GM19397 (cell line): ENCODE measurements around the gene SGMS2.

Experiments used
- ATAC-seq: cut with Tn5 transposase; IDR thresholded peaks from one replicate; pipeline ENCODE4 v1.9.1; 2021; ENCODE audit warnings: mild to moderate bottlenecking, moderate library complexity; ENCODE audit not compliant: unreplicated experiment

SGMS2 gene

DNA sequence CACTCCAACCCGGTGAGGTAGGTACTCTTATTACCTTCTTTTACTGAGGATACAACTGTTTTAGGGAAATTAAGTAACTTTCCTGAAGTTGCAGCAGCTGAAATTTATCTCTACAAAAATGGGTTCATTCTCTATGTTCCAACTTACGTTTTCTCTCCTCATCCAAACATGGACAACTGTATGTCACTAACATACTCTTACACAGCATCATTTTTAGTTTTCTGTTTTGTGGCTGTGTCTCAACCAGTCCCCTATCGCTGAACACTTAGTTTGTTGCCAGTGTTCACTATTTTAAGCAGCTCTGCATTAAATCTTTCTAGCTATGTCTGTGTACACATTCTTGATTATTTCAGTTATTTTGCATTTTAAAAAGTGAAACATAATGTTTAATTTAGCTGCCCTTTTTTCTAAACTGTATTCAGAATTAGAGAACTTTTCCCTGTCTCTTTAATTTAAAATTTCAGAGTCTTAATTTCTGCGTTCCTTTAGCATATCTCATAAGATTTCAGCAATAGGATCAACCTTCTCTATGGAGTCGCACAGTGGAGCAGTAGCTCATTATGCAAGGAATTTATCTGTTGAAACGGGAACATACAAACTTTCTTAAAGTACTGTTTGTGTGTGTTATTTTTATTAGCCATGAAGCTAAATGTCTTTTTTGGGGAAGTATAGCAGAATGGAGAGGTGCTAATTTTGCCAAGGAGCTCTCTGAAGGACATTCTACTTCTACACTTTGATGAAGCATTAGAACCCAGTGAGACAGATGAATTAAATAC is 3.8 kb downstream of the SGMS2 start:
- no peak for ATAC-seq

DNA sequence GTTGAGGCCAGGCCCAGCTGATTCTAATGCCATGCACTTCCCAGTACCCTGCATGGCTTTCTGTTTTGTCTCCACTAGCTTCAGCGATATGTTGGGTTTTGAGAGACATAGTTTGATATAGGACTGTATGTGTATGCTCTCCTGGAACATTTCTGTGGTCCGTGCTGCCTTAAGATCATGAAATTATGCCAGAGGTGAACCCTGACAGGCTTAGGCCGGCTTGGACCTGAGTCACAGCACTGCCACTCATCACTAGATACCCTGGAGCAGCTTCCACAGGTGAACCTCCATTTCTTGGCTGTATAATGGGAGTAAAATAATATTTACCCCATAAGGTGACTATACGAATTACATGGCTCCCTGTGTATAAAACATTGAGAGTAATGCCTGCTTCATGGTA is 6.4 kb downstream of the SGMS2 start:
- no peak for ATAC-seq

- ATAC-seq, result no peak
These were observed 7.6 kb downstream of the SGMS2 start for GRCh38 chr4:107832275-107832807.

DNA sequence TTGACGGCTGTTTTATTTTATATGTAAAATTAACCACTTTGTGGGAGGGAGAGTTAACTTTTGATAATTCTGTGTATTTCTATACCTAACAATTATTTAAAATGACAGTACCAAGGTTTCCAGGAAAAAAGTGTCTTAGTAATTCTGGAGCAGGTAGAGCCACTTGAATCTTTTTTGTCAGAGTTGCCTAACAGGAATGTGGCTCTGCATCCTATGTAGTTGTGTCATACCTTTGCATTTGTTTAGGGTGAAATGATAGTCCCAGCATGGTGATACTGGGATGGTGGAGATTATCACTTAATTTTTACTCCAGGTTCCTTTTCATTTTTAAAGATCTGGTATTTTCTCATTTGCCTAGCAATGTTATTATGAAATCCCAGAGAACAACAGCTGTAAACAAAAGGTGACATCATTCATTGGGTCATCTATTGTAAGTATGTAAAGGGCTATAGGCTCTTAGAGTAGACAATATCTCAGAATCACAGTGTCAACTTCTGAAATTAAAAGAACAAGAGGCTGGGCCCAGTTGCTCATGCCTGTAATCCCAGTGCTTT is 9.6 kb downstream of the SGMS2 start:
- ATAC-seq, result no peak

DNA sequence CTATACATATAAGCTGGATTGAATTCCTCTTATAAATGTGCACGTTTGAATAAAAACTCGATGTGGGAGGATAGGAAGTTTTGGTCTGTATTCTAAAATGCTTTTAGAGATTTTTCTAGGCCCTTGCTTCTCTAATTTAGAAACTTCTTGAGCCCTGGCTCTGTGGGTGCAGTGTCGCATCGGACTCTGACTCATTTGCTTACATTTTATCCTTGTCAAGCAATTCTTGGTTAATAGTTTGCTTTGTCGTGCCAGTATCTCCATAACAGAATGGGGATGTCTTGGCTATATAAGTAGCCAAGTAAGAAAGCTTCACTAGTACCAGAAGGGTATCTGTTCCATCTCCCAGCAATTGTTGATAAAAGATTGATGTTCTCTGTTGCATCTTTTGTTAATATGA is 10.7 kb downstream of the SGMS2 start:
- no peak for ATAC-seq

- no peak for ATAC-seq
These were observed 12.6 kb downstream of the SGMS2 start for GRCh38 chr4:107837317-107837716.

DNA sequence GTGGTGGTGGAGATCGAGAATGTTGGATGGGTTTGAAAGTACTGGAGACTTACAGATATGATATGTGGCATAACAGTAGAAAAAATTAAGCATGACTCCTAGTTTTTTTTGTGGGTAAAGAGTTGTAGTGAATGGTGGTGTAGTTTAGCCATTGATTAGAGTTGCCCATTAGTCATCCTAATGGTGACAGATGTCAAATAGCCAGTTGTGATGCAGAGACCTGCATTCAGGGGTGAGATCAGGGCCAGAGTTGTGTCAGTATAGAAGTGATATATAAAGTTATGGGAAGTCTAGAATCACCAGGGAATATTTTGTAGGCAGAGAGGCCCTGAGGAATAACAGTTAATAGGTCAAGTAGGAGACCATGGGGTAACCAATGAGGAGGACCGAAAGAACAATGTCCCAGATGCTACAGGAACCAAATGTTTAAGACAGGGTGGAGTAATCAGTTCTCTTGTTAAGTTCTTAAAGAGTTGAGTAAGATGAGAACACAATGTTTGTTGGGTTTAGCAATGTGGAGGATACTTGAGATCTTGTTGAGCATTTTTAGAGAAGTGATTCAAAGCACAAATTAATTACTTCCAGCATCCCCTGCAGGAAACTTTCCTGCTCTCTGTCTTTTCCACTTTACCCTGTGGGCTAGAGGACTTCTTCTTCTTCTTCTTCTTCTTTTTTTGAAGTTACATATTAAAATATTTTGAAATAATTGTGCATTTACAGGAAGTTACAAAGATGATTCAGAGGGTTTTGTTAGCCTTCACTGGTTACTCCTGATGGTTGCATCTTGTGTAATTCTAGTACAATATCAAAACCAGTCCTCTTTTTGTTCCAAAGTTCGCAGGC is 13.3 kb downstream of the SGMS2 start:
- ATAC-seq, result no peak

DNA sequence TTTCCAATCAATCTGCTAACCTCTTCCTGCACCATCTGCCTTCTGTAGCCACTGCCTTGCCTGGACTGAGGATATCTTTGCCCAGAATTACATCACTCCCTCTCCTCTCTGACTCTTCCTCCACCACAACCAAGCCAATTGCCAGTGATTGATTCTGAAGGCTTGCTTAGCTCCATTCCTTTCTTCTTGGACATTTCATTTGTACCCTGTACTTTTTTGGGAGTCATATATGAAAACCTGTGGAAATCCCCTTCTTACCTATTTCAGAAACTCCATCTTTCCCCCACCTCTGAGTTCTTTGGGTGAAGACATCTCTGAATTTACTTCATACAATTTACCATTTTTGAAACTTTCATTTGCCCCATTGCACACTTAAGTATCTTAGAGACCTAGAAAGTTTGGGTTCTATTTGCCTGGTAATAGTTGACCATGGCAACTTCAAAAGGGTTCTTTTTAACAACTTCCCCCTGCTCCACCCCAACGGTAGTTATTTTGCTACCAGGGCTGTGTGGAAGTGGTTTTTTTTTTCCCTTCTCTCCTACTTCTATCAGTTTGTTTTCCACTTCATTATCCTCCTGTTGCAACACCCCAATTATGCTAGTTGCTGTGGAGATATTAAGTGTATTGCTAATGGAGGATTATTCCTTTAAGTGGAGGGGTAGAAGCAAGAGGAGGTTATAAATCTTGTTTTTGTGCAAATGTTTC is 14.3 kb downstream of the SGMS2 start:
- no peak for ATAC-seq

GRCh38 chr4:107843391-107843790 is 18.7 kb downstream of the SGMS2 start:
- ATAC-seq, result no peak

- no peak for ATAC-seq
These were observed 20.9 kb downstream of the SGMS2 start for GRCh38 chr4:107845681-107846080.

DNA sequence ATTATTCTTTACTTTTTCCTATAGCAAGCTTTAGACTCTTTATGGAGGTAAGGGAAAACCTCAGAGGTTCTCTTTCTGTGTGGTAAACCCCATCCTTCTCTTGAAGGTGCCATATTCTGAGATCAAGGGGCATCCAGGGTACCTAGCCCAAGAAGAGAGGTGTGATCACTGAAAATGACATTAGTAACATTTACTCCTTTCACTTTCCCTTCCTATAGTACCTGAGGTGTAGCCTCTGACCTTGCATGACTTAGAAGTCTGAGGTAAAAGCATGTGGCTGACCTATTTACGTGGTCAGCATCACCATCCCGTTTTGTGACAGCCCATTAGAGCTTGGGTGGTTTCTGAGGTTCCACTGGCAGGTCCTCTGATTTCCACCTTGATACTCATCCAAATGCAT is 25.7 kb downstream of the SGMS2 start:
- ATAC-seq, result no peak

DNA sequence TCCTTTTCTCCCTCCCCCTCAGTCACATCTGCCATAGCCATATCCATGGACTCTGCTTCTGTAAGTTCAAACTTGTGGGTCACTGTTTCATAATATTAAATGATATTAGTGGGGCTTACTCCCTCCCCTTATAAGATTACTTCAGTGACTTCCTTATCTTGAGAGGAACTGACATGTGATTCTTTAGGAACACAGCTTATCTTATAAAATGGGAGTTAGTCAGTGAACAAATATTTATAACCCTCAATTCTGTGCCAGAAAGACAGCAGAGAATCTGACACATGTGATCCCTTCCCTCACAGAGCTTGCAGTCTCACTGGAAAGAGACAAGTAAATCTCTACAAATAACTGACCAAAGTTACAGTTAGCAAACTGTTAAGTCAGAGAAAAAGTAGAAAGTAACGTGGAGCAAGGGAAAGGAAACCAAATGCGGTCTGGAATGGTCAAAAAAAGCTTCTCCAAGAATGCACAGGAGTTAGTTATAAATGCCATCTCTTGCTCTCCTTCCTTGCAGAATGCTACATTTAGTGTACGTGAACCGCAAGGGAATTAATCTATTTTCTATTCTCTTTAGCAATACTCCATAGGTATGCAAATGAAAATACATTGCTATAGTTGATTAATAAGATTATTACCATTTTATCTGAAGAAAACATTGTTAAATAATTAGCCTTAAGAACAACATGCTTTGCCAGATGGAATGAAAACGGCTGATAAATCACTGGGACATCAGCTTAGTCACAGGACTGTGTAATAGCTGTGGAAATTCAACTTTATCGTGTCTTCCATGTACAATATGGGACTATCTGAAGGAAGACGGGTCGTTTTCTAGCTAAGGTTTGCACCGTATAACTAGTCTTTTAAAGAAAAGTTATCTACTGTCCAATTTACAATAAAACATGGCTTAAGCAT is 29.0 kb downstream of the SGMS2 start:
- no peak for ATAC-seq

- no peak for ATAC-seq
These were observed 29.8 kb downstream of the SGMS2 start for GRCh38 chr4:107854356-107855022.

DNA sequence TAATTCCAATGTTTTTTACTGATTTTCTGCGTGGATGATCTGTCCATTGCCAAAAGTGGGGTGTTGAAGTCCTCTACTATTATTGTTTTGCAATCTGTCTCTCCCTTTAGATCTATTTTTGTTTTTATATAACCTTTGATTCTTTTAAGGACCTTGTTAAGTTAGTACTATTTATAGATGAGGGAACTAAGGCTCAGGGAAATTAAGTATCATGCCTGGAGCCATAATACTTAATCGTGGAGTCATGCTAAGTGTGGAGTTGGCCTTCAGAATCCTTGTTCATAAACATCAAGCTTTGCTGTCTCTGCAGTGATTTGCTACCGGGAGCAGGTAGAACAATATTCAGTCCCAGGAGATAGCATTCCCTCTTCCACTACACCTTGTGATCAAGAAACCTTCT is 31.0 kb downstream of the SGMS2 start:
- no peak for ATAC-seq

GRCh38 chr4:107856901-107857300 is 32.2 kb downstream of the SGMS2 start:
- ATAC-seq, result no peak

- ATAC-seq, result no peak
These were observed 33.0 kb downstream of the SGMS2 start for GRCh38 chr4:107857741-107858140.

DNA sequence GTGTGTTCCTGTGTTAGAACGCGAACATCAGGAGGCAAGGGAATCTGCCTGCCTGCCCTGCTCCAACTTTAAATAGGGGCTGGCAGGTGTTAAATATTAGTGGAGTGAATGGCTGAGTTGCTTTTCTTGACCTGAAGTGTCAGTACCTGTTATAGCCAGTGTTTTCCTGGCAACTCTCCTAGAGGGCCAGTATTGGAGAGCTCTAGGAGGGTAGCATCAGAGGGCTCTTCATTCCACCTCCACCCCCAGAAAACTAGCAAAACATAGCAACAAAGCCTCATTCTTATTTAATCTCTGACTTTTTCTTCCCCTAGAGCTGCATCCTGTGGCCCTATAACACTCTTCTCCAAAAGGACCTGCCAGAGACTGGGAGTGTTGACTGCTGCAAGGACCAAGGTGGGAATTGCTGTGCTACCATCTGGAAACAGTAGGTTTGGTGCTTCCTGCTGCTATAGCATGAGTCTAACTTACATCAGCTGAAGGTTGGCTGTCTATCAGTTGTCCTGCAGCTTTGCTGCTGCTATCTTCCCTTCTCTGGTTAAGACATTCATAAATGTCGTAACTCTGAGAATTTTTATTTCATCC is 33.5 kb downstream of the SGMS2 start:
- ATAC-seq, result no peak

GRCh38 chr4:107862658-107863057 is 37.9 kb downstream of the SGMS2 start:
- no peak for ATAC-seq

DNA sequence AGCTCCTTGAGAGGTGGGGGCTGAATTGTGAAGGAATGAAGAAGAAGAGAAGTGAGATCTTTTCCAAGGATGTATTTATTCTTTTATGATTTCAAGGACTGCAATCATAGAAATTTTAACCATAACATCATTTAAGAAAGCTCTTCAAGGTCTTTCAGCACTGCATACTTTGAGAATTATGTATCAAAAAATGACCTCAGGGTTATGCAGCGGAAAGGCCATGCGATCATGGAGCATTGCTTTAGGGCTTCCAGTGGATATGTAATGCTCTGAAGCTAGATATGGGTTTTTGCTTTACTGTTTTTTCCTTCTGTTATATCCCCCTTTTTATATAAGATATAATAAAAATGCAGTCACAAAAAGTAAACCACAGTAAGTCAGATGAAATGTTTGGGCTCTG is 38.7 kb downstream of the SGMS2 start:
- no peak for ATAC-seq
